Thoracic aorta (tissue), 2 donors: ENCODE results near the gene HSDL1. TPM values are rescaled to one million over a fixed set of nuclear protein-coding genes. Genes with fewer than 3 reads are reported as not detected.

Experiments used
- ATAC-seq: fragments of 150-250 bp; one replicate; pipeline ENCODE4 v1.8.0; 2017; ENCODE audit warnings: low read depth; ENCODE audit not compliant: insufficient number of reproducible peaks, low FRiP score
- DNase-seq: peaks from one replicate; pipeline ENCODE4 v3.0.0-alpha.2; 2020; ENCODE audit warnings: low spot score
- H3K27ac ChIP-seq, 2 donors: fragments of 200-600 bp; sonication (generic); 1 replicate in 1 of 2; 2 replicates in 1 of 2; pipeline ENCODE4 v1.5.1; 2016; ENCODE audit warnings: mild to moderate bottlenecking in 2 of 2, moderate library complexity in 2 of 2
- H3K27me3 ChIP-seq: fragments of 200-600 bp; sonication (generic); replicated peaks from 2 replicates; pipeline ENCODE4 v1.6.0; 2016; ENCODE audit warnings: mild to moderate bottlenecking; ENCODE audit not compliant: insufficient read depth
- H3K36me3 ChIP-seq: fragments of 200-600 bp; sonication (generic); one replicate; pipeline ENCODE4 v1.5.1; 2016
- H3K4me1 ChIP-seq, 2 donors: fragments of 200-600 bp; sonication (generic); 1 replicate in 1 of 2; 2 replicates in 1 of 2; pipeline versions ENCODE4 v1.5.1 to v1.6.0; 2016; ENCODE audit warnings: low read depth in 2 of 2, mild to moderate bottlenecking in 1 of 2; ENCODE audit not compliant: control insufficient read depth in 1 of 2
- H3K4me3 ChIP-seq: fragments of 200-600 bp; sonication (generic); 2 replicates; pipeline ENCODE4 v1.5.1; 2016; ENCODE audit warnings: mild to moderate bottlenecking
- H3K9me3 ChIP-seq: fragments of 200-600 bp; sonication (generic); 2 replicates; pipeline ENCODE4 v1.5.1; 2016
- CTCF ChIP-seq: fragments of 200-600 bp; sonication (generic); IDR thresholded peaks from one replicate; pipeline ENCODE4 v1.5.1; 2019; ENCODE audit warnings: antibody characterized with exemption
- total RNA-seq, 2 donors: library from RNA; depleted of rRNA; stranded (reverse); fragments of >200 nt; gene quantifications; one replicate each; pipeline versions ENCODE4 v1.1.0 to v1.2.3, GENCODE V29; 2016

The HSDL1 gene
- total RNA-seq: 10 to 100 TPM in 1 of 2 donors, 1 to 10 TPM in 1; 7.2 to 14.4 TPM

GRCh38 chr16:84144859-84145639 is at the start of gene HSDL1, which contains the start of gene DNAAF1:
Gene HSDL1, minus strand, starts transcription at chr16:84145177. Its CDS starts 13,856 bp downstream, at chr16:84131321.
Gene DNAAF1, plus strand, starts transcription at chr16:84145308. Its CDS starts 133 bp downstream, at chr16:84145441.
- no peak for TF ChIP-seq CTCF

GRCh38 chr16:84194018-84194417 is 49.0 kb upstream of the HSDL1 start:
- ATAC-seq (no peak), DNase-seq (no peak)
- no peaks in the 10 kb centered on the region for H3K9me3 ChIP-seq
- no peaks in the 10 kb centered on the region for H3K4me1 ChIP-seq
- no peaks in the 10 kb centered on the region for H3K27me3 ChIP-seq
- no peak overlapping the region for H3K27ac ChIP-seq
- TF ChIP-seq CTCF: no peak
- H3K36me3 ChIP-seq: no peaks in the 10 kb centered on the region
- no peak overlapping the region for H3K4me3 ChIP-seq

More at GRCh38 chr16:84144859-84145639, at the start of gene HSDL1, which contains the start of gene DNAAF1:
- no peaks in the 10 kb centered on the region for H3K27me3 ChIP-seq
- H3K36me3 ChIP-seq: no peaks in the 10 kb centered on the region
- peak; percentile 53 for DNase-seq
- peaks cover 3 to 13% of the 10 kb centered on the region in 2 donors for H3K4me1 ChIP-seq
- no peak within 1 kb of the TSS for H3K27ac ChIP-seq
- no peaks in the 10 kb centered on the region for H3K9me3 ChIP-seq
- H3K4me3 ChIP-seq: peak within 1 kb of the TSS; percentile 98
- peak; percentile 85 for ATAC-seq

GRCh38 chr16:84193480-84193879 is 48.5 kb upstream of the HSDL1 start:
- no peak overlapping the region for H3K4me3 ChIP-seq
- H3K4me1 ChIP-seq: no peaks in the 10 kb centered on the region
- no peak for TF ChIP-seq CTCF
- DNase-seq (no peak), ATAC-seq (no peak)
- no peak overlapping the region for H3K27ac ChIP-seq
- no peaks in the 10 kb centered on the region for H3K36me3 ChIP-seq
- H3K27me3 ChIP-seq: no peaks in the 10 kb centered on the region
- no peaks in the 10 kb centered on the region for H3K9me3 ChIP-seq

GRCh38 chr16:84191466-84191865 is 46.5 kb upstream of the HSDL1 start:
- no peak for TF ChIP-seq CTCF
- ATAC-seq (no peak), DNase-seq (no peak)
- Histone ChIP-seq H3K27ac (no peak overlapping the region), H3K27me3 (no peaks in the 10 kb centered on the region), H3K36me3 (no peaks in the 10 kb centered on the region), H3K9me3 (no peaks in the 10 kb centered on the region), H3K4me3 (no peak overlapping the region), H3K4me1 (no peaks in the 10 kb centered on the region)

GRCh38 chr16:84190731-84191388 is 45.9 kb upstream of the HSDL1 start, which contains the start of gene ADAD2:
Gene ADAD2, plus strand, starts transcription at chr16:84191157. Its CDS starts 74 bp downstream, at chr16:84191231.
- no peak within 1 kb of the TSS for H3K27ac ChIP-seq
- DNase-seq: no peak
- no peaks in the 10 kb centered on the region for H3K9me3 ChIP-seq
- no peak for TF ChIP-seq CTCF
- H3K36me3 ChIP-seq: no peaks in the 10 kb centered on the region
- H3K4me3 ChIP-seq: no peak within 1 kb of the TSS
- no peaks in the 10 kb centered on the region for H3K27me3 ChIP-seq
- peaks cover 4 to 5% of the 10 kb centered on the region in 2 donors for H3K4me1 ChIP-seq
- no peak for ATAC-seq
